GM19455 (cell line): ENCODE data around the gene DESI1.
A peak's percentile ranks its signal among the peaks of the same experiment; 100 is the strongest.
"Not testable (repeated sequence)": the region's sequence is repeated elsewhere in the genome, so short reads cannot be mapped to it uniquely, and the experiment has no call there.

Experiments used
- ATAC-seq: cut with Tn5 transposase; IDR thresholded peaks from one replicate; pipeline ENCODE4 v1.9.1; 2021; ENCODE audit not compliant: unreplicated experiment

The DESI1 gene

DNA sequence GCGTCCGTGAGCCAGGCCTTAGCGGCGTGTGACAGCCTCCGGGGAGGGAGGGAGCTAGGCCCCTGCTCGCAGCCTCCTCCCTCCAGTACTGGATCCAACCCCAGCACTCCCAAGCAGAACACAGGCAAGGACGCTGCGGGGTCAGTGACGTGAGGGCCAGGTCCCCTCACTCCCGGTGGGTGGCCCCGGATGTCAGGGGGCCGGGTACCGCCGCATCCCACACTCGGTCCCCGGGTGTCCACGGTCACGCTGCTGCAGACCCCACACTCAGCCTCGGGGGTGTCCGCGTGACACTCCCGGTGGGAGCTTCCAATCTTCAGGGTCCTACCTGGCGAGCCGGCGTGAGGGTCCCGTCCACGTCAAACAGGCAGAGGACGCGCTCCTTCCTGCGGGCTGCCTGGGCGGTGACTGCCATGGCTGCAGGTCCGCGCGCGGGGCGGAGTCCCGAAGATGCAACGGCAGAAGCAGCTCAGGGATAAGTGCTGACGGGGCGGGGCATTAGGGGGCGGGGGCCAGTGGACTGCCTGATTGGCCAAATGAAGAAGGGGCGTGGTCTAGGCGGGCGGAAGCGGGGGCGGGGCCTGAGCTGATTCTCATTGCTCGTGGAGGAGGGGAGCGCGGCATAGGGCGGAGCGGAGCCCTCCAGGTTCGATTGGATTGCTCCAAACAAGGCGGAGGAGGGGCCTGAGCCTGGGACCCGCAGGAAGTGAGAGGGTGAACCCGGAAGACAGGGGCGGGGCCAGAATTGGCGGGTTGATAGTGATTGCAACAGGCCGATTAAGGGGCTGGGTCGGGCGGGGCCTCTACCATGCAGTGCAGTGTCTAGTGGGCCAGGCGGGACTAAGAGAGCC lies 31.2 kb downstream of the DESI1 start, which contains the start of gene PMM1:
Gene PMM1 (minus strand): TSS at position 450 of the 851 bp plus-strand sequence. CDS start 35 bp downstream, at position 415.
- peak; percentile 90 for ATAC-seq

DNA sequence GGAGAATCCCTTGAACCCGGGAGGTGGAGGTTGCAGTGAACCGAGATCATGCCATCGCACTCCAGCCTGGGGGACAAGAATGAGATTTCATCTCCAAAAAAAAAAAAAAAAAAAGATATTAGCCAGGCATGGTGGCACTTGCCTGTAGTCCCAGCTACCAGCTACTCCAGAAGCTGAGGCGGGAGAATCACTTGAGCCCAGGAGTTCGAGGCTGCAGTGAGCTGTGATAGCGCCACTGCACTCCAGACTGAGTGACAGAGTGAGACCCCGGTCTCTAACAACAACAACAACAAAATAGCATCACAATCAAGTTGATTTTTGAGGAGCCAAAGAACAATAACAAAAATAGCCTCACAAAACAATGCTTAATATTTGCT lies 33.5 kb downstream of the DESI1 start:
- ATAC-seq, result no peak

DNA sequence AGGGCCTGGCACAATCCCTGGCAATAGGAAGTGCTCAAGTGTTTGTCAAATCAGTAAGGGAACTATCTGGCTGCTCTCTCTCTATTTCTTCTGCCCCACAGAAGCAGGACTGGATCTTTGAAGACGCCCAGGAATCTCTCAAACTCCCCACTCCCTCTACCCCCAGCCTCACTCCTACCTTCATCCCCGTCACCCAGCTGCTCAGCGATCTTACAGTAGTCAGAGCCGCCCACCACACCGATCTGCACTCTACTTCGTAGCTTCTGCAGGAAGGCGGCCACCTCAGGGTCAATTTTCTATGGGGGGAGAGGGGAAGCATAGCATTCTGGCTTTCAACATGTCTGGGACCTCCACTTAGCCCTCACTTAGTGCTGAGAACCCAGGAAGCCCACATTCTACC lies 34.9 kb downstream of the DESI1 start:
- no peak for ATAC-seq

DNA sequence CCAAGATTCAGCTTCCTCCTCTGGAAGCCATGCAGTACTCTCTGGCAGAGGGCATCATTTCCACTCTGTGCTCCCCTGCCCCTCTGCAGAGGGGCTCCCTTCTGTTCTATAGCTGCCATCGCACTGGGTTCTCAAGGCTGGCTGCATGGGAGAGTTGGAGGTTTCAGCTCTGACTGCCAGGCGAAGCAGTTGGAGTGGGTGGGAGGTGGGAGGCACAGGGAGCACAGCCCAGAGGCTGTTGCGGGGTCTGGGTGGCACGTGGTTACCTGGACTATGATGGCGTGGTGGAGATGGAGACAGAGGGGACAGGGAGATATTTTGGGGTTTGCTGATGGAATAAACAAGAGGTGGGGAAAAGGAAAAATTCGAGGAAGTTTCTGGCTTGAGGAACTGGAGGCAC lies 36.0 kb downstream of the DESI1 start:
- ATAC-seq, result no peak

DNA sequence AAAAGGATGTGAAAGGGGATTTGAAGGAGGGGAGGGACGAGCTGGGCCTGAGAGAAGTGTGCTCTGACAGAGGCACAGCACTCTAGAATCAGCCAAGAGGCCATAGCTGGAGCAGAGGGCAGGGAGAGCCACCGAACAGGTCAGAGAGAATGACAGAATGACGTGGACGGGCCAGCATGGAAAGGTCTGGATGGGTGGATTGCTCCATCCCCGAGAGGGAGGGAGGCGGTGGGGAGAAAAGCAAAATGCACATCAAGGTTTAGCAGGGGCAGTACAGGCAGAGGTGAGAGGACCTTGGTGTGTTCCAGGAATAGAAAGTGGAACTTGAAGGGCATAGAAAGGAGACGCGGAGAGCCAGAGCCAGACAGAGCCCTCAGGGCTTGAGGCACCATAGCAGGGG lies 38.1 kb downstream of the DESI1 start:
- ATAC-seq, result no peak

DNA sequence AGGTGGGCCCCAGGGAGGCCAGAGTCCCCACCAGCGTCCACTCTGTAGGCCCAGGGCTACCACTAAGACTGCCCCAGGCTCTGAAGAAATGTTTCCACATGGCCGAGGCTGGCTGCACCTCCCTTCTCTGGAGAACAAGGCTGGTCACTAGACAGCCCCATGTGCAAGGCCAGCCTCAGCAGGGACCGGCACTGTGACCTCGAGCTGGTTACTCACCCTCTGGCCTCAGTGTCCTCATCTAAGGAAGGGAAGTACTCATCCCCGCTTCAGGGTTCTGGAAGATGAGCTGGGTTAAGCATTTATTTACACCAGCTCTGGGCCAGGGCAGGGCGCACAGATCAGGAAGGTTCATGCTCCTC lies 40.9 kb downstream of the DESI1 start:
- ATAC-seq, result no peak

DNA sequence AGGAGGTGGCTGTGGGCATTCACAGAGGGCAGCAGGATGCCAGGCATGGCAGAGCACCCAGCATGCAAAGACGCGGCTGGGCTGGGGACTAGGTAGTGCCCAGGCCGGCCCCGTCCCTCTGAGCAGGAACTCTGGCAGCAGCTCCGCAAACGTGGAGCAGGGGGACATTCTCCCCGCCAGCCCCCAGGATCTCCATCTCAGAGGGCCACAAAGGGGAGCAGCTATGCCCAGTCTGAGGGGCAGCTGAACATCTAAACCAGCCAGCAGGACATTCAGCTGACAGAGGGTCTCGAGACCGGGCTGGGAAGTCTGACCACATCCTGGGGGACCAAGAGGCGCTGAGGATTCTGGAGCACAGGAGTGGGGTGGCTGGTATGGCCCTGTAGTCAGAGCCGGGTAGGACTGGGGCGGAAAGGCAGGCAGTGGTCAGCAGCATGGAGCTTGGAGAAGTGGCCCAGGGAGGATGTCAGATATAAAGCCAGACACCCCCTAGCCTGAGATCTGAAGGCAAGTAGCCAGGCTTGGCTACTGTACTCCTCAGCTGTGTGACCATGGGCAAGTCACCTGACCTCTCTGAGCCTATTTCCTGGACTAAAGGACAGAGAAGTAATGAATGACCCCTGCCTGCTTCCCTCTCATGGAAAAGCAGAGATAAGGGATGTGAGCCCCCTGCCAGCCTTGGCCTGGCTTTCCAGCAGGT lies 41.4 kb downstream of the DESI1 start:
- ATAC-seq, result no peak

DNA sequence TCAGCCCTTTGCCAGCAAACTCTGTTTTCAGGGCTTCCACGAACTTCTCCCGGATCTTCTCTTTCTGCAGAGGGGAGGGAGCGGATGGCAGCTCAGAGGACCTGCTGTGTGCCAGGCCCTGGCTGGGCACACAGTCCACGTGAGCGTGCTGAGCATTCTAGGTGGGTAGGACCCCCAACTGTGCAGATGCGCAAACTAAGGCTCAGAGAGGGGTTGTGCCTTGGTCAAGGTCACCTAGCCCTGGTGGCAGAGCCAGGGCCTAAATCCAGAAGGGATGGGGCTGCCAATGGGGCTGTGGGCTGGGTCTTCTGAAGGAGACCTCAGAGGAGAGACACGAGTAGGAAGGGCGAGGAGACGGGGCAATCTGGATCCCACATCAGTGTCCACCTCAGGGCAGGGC lies 42.0 kb downstream of the DESI1 start:
- ATAC-seq, result no peak

DNA sequence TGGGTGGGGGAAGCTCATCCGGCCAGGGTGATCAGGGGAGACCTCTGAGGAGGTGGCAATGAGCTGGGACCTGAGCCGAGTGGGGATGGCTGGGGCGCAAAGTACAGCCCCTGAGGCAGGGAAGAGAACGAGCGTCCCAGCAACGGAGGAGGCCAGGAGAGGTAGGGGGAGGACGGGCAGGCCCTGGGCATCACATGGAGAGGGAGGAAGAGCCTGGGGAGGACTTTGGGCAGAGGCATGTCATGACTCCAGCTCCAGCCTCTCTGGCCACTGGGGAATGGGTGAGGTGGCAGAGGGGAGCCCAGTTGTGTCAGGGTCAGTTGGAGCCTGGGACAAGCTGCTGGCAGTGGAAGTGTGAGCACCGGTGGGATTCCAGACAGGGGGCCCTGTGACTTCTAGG lies 42.7 kb downstream of the DESI1 start:
- no peak for ATAC-seq

DNA sequence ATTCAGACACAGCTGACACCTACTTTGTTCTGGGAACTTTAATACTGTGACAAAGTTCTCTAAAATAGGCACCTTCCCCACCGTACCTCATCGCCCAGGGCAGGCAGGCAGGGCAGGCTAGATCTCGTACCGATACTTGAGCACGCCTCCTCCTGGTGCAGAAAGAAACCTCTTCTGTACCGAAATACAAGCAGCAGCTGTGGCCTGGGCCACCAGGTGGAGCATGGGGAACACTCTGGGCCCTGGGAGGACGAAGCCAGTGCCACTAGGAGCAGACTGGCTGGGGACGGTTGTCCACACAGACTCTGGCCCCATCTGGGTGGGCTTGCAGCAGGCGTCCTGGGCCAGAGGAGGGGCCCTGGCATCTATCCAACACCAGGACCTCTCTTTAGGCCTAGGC lies 44.0 kb downstream of the DESI1 start:
- ATAC-seq, result no peak

DNA sequence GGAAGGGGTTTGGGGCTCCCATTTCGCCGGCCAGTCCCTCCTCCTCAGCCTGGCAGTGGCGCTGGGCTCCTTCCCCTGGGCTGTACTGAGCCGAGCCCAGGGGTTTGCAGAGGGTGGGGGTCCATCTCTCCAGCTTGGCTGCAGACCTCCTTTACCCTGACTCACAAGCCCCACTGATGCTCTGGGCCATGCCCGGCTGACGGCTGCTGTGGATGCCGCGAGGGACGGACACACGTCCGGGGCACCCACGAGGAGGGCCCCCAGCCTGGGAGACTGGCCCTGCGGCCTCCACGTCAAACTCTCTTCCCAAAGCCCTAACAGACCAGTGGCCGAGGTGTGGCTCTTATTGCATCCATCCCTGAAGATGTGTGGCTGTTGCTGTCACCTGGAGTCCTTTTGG lies 45.3 kb downstream of the DESI1 start:
- no peak for ATAC-seq

DNA sequence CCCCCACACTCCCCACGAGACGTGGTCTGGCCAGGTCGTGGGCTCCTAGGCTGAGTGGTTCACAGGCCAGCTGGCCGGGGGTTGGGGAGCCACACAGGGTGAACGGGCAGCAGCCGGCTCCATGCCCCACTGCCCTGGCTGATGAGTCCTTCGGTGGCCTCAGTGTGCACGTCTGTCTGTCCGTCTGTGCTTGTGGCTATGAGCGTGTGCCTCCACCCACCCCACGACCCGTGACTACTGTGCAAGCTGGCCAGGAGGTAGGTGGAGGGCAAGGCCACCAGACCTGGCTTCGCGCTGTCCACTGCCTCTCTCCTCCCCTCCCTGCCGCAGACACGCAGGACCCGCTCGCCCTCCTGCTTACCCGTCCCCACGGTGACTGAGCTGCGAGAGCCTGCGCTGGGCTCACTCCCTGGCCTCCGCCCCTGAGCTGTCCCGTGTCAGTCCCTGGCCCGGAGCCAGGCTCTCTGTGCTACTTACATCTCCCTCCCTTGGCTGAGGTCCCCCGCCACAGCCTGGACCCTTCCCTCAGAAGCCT lies 45.9 kb downstream of the DESI1 start:
- ATAC-seq, result no peak

DNA sequence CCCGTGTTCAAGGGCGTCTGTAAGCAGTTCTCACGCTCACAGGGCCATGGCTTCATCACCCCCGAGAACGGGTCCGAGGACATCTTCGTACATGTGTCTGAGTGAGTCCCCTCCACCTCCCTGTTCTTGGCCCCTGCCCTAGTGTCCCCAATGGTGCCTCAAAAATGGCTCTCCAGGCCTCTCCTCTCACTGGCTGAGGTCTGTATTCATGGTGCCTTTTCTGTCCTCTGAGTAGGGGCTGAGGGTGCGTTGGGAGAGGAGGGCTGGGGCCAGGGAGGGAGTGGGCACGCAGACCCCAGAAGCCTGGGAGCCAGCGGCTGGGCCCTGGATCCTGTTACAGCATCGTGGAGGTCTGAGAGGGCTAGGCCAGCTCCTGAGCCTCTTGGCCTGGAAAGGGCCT lies 47.2 kb downstream of the DESI1 start:
- no peak for ATAC-seq

DNA sequence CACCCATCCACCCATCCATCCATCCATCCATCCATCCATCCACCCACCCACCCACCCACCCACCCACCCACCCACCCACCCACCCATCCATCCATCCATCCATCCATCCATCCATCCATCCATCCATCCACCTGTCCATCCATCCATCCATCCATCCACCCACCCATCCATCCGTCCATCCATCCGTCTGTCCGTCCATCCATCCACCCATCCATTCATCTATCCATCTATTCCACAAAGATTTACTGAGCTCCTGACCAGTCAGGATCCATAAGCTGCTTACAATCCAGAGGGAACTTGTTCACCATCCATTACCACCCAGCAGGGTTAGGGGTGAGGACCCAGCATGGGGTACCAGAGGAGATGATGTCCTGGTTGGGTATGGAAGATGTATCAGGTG lies 48.5 kb downstream of the DESI1 start:
- ATAC-seq, result not testable (repeated sequence)

DNA sequence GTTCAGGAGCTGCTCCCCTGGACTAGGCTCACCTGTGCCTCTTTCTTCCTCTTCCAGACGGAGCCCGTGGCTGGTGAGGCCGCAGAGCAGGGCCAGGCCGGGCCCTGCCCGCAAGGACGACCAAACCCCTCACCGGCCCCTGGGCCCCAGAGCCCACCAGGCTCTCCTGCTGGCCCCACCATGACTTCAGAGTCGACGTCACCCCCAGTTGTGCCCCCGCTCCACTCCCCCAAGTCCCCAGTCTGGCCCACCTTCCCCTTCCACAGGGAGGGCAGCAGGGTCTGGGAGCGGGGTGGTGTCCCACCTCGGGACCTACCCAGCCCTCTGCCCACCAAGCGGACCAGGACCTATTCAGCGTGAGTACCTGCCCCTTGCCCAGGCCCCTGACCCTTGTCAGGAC lies 49.1 kb downstream of the DESI1 start:
- no peak for ATAC-seq

DNA sequence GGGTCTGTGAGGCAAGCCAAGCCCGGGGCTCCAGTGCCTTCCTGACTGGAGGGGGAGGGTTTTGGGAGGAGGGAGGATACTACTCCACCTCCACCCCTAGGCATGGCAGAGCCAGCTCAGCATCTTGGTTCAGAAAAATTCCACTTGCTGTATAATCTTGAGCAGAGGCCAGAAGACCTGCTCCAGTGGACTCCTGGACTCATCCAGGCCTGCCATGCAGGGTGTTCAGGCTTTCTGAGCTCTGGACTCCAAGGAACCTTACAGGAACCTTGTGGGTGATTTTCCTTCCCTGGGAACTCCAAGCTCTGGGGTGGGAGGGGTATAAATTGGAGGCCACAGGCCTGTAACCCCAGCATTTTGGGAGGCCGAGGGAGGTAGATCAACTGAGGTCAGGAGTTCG lies 50.6 kb downstream of the DESI1 start:
- no peak for ATAC-seq

DNA sequence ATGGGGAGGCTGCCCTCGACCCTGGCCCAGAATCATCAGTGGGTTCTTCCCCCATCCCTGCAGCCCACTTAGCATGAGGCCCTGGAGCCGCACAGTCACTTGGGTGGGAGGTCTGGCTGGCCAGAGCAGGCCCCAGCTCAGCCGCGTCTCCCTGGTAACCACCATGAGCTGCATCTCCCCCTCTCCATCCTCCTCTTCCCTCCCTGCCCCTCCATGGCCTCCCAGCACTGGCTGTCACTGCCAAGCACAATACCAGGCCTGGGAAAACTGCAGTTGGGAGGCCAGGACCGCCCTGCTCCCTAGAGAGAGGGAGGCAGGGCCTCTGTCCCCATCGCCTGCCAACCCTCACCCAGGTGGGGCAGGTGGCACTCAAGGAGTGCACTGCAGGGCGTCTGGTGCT lies 52.0 kb downstream of the DESI1 start:
- no peak for ATAC-seq

DNA sequence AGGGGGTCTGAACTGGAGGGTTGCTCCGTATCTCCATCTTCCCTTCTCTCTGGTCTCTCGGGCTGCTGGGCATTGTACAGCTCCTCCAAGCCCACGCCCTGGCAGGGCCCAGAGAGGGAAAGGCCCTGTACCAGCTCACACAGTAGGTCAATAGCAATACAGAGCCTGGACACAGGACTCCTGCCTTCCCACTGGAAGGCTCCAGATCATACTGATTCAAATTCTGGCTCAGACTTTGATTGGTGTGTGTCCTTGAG lies 53.4 kb downstream of the DESI1 start:
- ATAC-seq, result no peak

DNA sequence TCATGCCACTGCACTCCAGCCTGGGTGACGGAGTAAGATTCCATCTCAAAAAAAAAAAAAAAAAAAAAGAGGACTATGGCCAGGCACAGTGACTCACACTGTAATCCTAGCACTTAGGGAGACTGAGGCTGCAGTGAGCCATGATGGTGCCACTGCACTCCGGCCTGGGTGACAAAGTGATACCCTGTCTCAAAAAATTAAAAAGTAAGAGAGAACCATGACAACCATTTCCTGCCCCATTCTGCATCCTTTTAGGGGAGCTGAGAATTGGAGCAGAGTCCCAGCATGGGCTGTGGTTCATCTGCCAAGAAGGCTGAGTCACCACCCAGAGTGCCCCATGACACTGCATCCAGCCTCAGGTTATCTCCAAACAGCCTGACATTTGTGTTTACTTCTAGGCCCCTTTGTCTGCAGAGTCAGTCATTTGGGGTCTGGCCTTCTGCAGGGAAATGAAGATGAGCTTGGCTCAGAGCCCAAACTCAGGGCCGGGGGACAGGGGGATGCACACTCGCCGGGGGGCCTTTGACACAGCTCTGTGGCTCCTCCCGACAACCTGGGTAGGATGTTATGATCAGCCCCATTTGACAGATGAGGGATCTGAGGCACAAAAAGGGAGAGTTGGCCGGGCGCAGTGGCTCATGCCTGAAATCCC lies 55.3 kb downstream of the DESI1 start:
- no peak for ATAC-seq

DNA sequence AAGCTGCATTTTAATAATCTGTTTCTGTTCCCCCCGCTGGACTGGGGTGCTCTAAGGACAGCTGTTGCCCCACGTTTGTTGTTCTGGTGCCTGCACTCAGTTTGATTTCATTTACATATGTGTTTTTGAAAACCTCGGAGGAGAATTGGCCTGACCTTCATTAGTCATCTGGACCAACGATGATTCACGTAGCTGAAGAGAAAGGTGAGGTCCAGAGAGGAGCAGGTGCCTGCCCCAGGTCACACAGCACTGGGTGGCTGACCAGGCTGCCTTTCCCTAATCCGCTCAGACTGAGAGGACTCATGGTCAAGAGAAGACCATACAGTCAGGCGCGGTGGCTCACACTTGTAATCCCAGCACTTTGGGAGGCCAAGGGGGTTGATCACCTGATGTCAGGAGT lies 56.3 kb downstream of the DESI1 start:
- ATAC-seq, result no peak

DNA sequence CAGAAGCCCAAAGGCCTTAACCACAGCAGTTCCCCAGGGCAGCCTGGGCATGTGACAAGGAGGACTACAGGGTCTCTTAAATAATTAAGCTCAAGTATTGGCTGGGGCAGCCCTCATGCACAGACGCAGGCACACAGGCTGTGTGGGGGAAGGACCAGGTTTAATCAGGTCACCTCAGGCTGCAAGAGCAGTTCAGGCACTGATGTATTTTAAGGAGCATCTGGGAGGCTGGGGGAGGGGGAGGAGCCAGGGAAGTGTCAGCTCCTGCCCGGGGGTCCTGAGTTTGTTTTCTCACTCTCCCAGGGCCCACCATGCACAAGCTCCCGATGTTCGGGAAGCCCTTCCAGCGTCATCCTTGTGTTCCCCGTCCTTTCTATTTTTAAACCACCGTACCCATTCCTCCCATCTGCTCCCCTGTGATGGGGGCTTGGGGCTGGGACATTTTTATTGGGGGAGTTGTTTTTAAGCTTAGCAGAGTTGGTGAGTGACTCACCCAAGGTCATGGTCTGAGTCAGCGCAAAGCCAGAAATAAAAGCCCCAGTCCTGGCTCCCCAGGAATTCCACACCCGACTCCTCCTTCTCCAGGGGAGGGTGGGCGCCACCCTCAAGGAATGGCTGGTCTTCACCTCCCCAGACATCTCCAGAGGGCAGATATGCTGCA lies 57.7 kb downstream of the DESI1 start:
- no peak for ATAC-seq

DNA sequence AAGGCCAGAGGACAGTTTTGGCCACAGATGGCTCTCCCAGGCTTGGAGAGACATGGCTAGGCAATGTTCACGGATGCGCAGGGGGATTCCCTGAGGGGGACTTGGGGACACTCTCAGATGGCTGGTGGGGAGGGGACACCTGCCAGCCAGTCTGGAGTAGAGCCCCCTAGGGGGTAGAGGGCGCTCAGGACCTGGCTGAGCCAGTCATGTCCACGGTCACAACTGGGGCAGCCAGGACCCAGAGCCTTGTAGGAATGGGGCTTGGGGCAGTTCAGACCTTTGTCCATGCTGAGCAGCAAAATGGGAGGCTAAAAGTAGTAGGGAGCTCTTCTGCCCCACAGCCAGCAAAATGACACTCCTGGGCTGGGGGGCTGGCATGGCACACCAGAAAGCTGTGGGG lies 58.4 kb downstream of the DESI1 start:
- no peak for ATAC-seq
